ENCODE data around the gene CDH5. TPM values are rescaled to one million over a fixed set of nuclear protein-coding genes. Genes with fewer than 3 reads are reported as not detected.

Gene CDH5
- total RNA-seq, 2 experiments from 2014 or later = not detected

DNA sequence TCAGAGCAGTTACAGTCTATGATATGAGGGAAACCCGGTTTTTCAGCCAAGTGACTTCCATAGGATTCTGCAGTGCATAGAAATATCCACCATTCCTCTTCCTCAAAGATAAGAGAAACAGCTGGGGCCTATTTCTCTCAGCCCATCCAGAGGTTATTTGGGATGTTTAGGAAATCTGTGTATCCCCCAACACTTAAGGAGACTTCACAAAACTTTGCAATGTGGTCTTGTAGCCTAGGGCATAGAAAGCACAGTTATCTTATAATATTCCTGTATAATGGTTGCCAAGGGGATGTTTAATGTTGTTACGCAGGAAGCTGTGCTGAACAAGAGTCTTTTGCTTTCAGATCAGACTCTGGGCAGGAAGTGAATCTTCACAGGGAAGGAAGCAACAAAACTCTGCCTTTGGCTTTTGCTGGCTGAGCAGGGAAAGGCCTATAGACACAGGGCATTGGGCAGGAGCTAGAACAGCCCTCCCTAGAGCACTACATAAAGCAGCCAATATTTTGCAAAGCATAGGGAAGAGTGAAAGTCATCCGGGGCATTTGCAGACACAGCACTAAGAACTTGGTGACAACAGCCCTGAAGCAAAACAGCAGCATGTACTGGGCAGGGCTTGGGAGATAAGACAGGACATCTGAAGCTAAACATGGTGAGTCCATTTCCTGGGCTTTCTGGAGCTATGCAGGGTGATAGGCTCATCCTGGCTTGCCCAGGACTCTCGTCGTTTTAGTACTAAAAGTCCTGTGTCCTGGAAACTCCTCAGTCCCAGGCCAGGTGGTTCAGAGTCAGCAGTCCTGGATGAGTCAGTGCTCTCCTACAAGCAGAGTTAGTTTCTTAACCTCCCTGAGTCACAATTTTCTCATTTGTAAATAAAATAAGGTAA is 41.9 kb downstream of the CDH5 start:
- H3K4me3 ChIP-seq (ENCODE audit: low read depth, low read length, poor library complexity, severe bottlenecking) = peak overlapping the region; percentile 42

DNA sequence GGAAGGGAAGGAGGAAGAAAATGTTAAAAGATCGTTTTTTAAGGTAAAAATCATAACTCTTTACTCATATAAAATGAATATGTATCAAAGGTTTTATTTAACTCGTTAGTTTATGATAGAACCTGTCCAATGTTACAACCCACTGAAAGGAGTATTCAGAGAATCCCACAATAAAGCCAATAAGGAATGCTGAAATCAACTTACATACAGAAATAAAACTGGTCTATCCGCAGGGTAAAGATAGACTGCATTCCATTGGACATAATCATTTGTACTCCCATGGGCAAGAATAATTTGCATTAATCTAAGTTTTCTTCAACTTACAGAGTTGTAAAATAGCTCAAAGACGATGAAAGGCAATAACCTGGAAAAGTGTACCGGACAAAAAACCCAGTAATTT is 42.7 kb downstream of the CDH5 start:
- H3K4me2 ChIP-seq (ENCODE audit: low read length) = no peak overlapping the region
- ChIA-PET POLR2A (interaction anchor here (0.6 to 1.4 kb wide), 5 partner anchors 144 to 359 kb away, joined by 3 to 7 read pairs (median 3); no protein-coding TSS in a partner anchor), CTCF (ENCODE audit: unreplicated experiment) (interaction anchor here (0.7 to 1.1 kb wide), 2 partner anchors 67 to 182 kb away, joined by 4 to 7 read pairs; no protein-coding TSS in a partner anchor)
- no peaks in the 10 kb centered on the region for H3K79me2 ChIP-seq (ENCODE audit: insufficient read depth, low read depth, low read length)
- no peak for DNase-seq (ENCODE audit: low spot score)
- H3K4me3 ChIP-seq (ENCODE audit: low read depth, low read length, poor library complexity, severe bottlenecking) = no peak overlapping the region
- BruUV-seq (replicated peaks) = TSS peak; percentile 60
- peak overlapping the region; percentile 93; the same call in 1 of the 2 replicates for H2AFZ ChIP-seq (ENCODE audit: low read length)
- H3K36me3 ChIP-seq (ENCODE audit: insufficient read depth, low read length) = no peaks in the 10 kb centered on the region
- H3K27ac ChIP-seq (ENCODE audit: low read depth, low read length, poor library complexity, severe bottlenecking) = no peak overlapping the region
- intact Hi-C loops (cut with micrococcal nuclease; ENCODE audit: unreplicated experiment) = loop anchor here (5.0 to 10.0 kb wide), 2 partner anchors 198 to 316 kb away; no protein-coding TSS in a partner anchor
- TF ChIP-seq EZH2phosphoT487 (IDR thresholded peaks at IDR 0.05; ENCODE audit: borderline replicate concordance, low read depth, low read length) = no peak
- TF ChIP-seq, protein P1, sequence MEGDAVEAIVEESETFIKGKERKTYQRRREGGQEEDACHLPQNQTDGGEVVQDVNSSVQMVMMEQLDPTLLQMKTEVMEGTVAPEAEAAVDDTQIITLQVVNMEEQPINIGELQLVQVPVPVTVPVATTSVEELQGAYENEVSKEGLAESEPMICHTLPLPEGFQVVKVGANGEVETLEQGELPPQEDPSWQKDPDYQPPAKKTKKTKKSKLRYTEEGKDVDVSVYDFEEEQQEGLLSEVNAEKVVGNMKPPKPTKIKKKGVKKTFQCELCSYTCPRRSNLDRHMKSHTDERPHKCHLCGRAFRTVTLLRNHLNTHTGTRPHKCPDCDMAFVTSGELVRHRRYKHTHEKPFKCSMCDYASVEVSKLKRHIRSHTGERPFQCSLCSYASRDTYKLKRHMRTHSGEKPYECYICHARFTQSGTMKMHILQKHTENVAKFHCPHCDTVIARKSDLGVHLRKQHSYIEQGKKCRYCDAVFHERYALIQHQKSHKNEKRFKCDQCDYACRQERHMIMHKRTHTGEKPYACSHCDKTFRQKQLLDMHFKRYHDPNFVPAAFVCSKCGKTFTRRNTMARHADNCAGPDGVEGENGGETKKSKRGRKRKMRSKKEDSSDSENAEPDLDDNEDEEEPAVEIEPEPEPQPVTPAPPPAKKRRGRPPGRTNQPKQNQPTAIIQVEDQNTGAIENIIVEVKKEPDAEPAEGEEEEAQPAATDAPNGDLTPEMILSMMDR (conservative IDR thresholded peaks at IDR 0.05; ENCODE audit: low read length) = no peak
- H3K9me2 ChIP-seq (ENCODE audit: insufficient read depth, low read length) = no peaks in the 10 kb centered on the region
- peaks cover 15% of the 10 kb centered on the region for H3K4me1 ChIP-seq (ENCODE audit: insufficient read depth, low read length, poor library complexity, severe bottlenecking)
- peaks cover 11% of the 10 kb centered on the region; the same call in 1 of the 2 replicates for H3K9me3 ChIP-seq (ENCODE audit: low read length)
- H4K20me1 ChIP-seq (ENCODE audit: insufficient read depth, low read length) = no peaks in the 10 kb centered on the region

More for the DNA sequence above, 41.9 kb downstream of the CDH5 start:
- Histone ChIP-seq H4K20me1 (ENCODE audit: insufficient read depth, low read length) (no peaks in the 10 kb centered on the region), H3K4me1 (ENCODE audit: insufficient read depth, low read length, poor library complexity, severe bottlenecking) (peaks cover 15% of the 10 kb centered on the region), H3K9me2 (ENCODE audit: insufficient read depth, low read length) (no peaks in the 10 kb centered on the region), H3K27ac (ENCODE audit: low read depth, low read length, poor library complexity, severe bottlenecking) (no peak overlapping the region), H3K4me2 (ENCODE audit: low read length) (peak overlapping the region; percentile 59), H3K36me3 (ENCODE audit: insufficient read depth, low read length) (no peaks in the 10 kb centered on the region), H3K79me2 (ENCODE audit: insufficient read depth, low read depth, low read length) (no peaks in the 10 kb centered on the region), H3K9me3 (ENCODE audit: low read length) (peaks cover 11% of the 10 kb centered on the region; the same call in 1 of the 2 replicates), H2AFZ (ENCODE audit: low read length) (peak overlapping the region; percentile 93)
- CTCF ChIA-PET (ENCODE audit: unreplicated experiment) = interaction anchor here (0.7 to 1.1 kb wide), 2 partner anchors 68 to 182 kb away, joined by 4 to 7 read pairs; no protein-coding TSS in a partner anchor
- DNase-seq (ENCODE audit: low spot score) = peak; percentile 62
- POLR2A ChIA-PET = interaction anchor here (0.5 to 1.4 kb wide), 5 partner anchors 145 to 318 kb away, joined by 3 to 6 read pairs (median 3); no protein-coding TSS in a partner anchor
- TF ChIP-seq, protein P1 (conservative IDR thresholded peaks at IDR 0.05; ENCODE audit: low read length) = no peak
- intact Hi-C loops (cut with micrococcal nuclease; ENCODE audit: unreplicated experiment) = loop anchor here (5.0 to 10.0 kb wide), 2 partner anchors 199 to 316 kb away; no protein-coding TSS in a partner anchor
- no TSS peak for BruUV-seq (replicated peaks)
